GM19238 (cell line): ENCODE measurements around the gene SF1.
A peak's percentile ranks its signal among the peaks of the same experiment; 100 is the strongest.
"Not testable (repeated sequence)": the region's sequence is repeated elsewhere in the genome, so short reads cannot be mapped to it uniquely, and the experiment has no call there.

Experiments
- DNase-seq: peaks from one replicate; pipeline ENCODE4 v3.0.0; 2011; ENCODE audit warnings: low spot score; ENCODE audit not compliant: insufficient read length

The SF1 gene

GRCh38 chr11:64778473-64779298 lies at the start of gene SF1:
SF1 (minus strand) TSS chr11:64778542; CDS start chr11:64778392, 150 bp downstream.
- peak; percentile 93 for DNase-seq

- no peak for DNase-seq
Observed at GRCh38 chr11:64827451-64827839, 49.1 kb upstream of the SF1 start.

- no peak for DNase-seq
Observed at GRCh38 chr11:64826578-64827450, 48.5 kb upstream of the SF1 start.

- no peak for DNase-seq
Observed at GRCh38 chr11:64826062-64826461, 47.7 kb upstream of the SF1 start.

GRCh38 chr11:64823568-64824119 lies 45.3 kb upstream of the SF1 start:
- no peak for DNase-seq

- DNase-seq: no peak
Observed at GRCh38 chr11:64817476-64817875, 39.1 kb upstream of the SF1 start.

- DNase-seq: not testable (repeated sequence)
Observed at GRCh38 chr11:64815433-64815832, 37.1 kb upstream of the SF1 start.

- DNase-seq: peak; percentile 43
Observed at GRCh38 chr11:64814712-64815187, 36.4 kb upstream of the SF1 start.

- no peak for DNase-seq
Observed at GRCh38 chr11:64813826-64814225, 35.5 kb upstream of the SF1 start.

GRCh38 chr11:64810891-64811272 lies 32.5 kb upstream of the SF1 start:
- DNase-seq: no peak

- peak; percentile 92 for DNase-seq
Observed at GRCh38 chr11:64810271-64810890, 32.0 kb upstream of the SF1 start, which contains the start of gene MEN1. MEN1 (minus strand) TSS chr11:64810551; CDS start chr11:64810109, 442 bp downstream.

- DNase-seq: peak; percentile 44
Observed at GRCh38 chr11:64809781-64810241, 31.5 kb upstream of the SF1 start.

GRCh38 chr11:64805481-64805880 lies 27.1 kb upstream of the SF1 start:
- no peak for DNase-seq

- no peak for DNase-seq
Observed at GRCh38 chr11:64804346-64805210, 26.2 kb upstream of the SF1 start.

GRCh38 chr11:64803846-64804345 lies 25.6 kb upstream of the SF1 start:
- DNase-seq: no peak

- peak; percentile 95 for DNase-seq
Observed at GRCh38 chr11:64803158-64803845, 25.0 kb upstream of the SF1 start, which contains the start of gene MAP4K2. MAP4K2 (minus strand) TSS chr11:64803214; CDS start chr11:64803149, 65 bp downstream.

GRCh38 chr11:64802370-64803157 lies 24.2 kb upstream of the SF1 start:
- DNase-seq: no peak

GRCh38 chr11:64801561-64802369 lies 23.4 kb upstream of the SF1 start:
- DNase-seq: no peak
